GM21423 (cell line): ENCODE measurements around the gene ARHGAP15.

Source experiments
- ATAC-seq: cut with Tn5 transposase; IDR thresholded peaks from one replicate; pipeline ENCODE4 v1.9.1; 2021; ENCODE audit warnings: mild to moderate bottlenecking, moderate library complexity; ENCODE audit not compliant: unreplicated experiment

The ARHGAP15 gene

DNA sequence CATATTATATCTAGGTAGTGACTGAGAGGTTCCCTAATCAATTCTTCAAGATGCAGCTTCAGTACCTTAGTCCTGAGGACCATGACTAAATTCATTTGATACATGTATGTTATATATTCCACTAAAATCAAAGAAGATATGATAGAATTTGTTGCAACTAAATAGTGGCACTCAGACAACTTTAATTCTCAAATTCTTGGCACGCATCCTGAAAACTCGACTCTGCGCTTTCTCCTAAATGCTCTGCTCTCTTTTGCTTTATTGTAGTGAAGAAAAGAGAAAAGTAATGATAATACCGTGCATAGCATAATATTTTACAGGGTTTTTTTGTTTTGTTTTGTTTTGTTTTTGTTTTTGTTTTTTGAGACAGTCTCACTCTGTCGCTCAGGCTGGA is 475.3 kb downstream of the ARHGAP15 start:
- no peak for ATAC-seq

DNA sequence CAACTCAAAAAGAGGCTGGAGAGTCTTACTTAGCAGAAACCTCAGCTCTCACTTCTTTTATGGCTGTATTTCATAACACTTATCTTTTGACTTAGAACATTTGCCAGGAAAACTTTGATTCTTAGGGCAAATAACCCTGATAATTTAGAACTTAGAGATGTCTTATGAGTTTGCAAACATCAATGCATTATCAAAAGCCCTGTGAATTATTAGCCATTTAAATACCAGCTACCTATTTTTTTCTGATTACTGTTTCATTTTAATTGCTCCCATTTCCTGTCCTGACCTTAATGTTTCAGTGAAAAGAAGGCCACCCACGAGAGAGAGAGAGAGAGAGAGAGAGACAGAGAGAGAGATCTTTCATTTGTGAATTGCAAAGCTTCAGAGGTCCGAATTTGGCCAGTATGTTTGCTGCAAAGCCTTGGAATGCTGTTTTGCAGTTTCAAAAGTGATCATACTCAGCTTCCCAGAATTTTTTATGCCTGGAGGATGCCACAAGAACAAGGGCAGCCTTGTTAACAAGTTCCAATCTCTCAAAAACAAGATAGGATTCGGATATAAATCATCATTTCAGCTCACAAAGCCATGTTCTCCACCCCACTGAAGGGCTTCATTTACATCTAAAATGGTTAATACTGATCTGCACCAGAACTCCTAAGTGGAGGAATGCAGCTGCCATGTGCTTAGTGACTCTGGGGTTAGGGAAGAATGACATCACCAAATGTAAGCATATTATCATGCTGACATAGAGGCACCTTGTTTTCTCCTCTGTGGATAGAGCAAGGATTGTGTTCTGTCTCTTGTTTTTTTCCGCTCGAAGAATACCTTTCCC is 478.2 kb downstream of the ARHGAP15 start:
- no peak for ATAC-seq

DNA sequence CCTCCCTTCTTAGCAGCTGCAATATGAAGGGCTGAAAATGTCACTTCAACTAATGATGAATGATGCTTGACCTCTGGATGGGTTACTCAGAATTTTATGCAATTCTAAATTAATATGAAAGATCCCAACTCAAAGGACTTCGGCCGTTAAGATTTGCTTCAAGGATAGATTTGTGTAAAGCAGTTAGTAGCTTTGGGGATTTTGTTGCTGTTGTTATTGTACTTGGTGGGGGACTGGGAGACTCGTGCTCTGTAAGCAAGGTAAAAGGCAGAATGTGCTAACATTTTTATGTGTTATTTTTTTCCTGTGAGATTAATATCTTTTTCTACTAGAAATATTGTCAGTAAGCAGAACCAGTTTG is 478.8 kb downstream of the ARHGAP15 start:
- ATAC-seq = no peak

DNA sequence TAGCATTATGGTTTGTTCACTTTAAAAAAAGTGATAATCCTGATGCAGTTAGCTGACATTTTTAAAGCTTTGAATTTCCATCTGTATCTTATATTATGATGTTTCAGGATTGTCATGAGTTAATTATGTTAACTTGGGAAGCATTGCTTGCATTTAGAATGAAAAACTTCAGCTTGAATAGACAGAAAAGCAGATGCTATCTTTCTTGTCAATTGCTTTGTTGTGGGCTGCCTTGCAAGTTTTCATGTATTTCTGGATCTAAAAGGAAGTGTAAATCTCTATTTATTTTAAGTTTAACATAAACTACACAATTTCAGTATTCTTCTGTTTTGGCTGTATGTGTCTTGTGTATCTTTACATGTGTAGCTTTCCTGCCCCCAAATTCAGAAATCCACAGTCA is 479.5 kb downstream of the ARHGAP15 start:
- ATAC-seq = no peak

DNA sequence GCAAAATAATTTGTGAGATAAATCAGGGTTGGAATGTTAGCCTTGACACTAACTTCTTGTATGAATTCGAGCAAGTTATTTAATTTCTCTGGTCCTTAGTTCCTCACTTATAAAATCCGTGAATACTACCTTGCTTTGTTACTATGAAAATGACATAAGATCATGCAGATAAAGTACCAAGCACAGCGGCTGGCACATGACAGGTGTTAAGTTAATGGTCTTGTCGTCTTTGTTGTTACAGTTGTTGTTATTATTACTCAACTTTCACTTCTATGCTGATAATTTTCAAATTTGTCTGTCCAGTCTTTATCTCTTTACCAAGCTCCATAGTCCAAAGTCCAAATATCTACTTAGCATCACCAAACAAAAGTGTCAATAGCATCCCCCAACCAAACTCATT is 482.1 kb downstream of the ARHGAP15 start:
- no peak for ATAC-seq

DNA sequence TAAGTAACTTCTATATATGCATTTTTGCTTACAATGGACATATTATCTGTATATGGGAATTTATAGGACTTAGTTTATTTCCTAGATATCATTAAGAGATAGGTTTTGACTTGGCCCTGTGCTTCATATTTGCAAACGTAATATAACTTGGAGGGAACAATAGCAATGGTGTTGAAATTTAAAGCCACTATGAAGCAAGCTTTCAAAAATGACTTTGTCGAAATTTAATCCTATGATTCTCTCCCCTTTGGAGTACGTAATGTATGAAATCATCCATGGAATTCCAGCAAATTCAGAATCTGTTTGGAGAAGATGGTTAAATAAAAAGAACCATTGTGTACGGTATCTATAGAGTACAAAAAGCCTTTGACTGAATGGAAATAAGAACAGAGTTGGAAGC is 486.3 kb downstream of the ARHGAP15 start:
- ATAC-seq = no peak

DNA sequence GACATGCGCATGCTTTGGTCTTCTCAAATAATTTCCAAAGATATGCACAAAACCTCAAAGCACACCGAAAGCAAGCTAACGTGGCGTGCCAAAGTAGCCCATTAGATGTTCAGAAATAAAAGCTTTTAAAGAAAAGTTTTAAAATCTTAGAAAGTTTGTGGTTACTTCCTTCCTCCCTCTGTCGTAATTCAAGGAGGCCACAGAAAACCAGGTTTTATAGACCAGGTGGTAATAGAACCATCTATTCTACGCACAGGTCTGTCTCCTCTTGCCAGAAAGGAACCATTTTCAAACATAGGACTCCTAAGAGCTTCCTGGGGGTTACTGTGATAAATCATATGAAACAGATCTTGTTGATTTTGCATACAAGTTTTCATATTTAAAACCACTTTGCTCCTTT is 487.2 kb downstream of the ARHGAP15 start:
- no peak for ATAC-seq

DNA sequence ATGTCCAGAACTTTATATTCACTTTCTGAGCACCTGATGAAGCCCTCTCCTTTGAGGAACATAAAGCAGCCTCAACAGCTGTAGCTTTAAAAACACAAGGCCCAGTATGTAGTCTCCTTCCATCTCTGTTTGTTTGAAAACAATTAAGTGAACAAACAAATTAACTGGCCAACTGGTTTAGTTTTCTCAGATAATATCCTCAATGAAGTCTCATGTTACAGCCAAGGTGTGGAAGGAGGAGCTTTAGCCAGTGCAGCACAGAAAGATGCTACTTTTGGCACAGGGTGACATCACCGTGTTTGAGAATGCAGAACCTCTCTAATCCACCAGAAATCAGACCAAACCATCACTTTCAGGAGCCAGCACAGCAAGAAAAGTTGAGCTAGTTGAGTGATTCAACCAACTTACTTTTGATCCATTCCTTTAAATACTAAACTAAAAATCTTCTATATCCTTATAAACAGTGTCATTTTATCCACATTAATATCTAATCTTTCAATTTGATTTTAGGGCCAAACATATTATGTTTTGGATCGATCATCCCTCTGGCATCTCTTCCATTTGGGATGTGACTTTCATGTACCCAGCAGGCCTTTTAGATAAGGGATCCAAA is 488.7 kb downstream of the ARHGAP15 start:
- no peak for ATAC-seq

DNA sequence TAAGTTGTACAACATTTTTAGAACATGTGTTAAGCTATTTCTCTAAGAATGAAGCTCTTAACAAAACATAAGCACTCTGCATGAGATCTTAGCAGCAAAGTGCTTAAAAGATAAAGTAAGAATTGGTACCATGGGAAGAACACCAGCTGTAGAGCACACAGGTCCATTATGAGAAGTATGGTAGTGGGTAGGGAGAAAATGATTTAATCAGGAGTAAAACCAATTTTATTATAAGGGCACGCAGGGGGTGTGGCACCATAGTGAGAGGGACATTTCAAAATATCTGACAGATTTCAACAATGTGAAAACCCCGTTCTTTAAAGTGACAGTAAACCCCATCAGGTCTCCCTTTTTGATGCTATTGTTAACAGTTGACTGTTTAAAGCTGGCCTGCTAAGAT is 492.9 kb downstream of the ARHGAP15 start:
- ATAC-seq = no peak

DNA sequence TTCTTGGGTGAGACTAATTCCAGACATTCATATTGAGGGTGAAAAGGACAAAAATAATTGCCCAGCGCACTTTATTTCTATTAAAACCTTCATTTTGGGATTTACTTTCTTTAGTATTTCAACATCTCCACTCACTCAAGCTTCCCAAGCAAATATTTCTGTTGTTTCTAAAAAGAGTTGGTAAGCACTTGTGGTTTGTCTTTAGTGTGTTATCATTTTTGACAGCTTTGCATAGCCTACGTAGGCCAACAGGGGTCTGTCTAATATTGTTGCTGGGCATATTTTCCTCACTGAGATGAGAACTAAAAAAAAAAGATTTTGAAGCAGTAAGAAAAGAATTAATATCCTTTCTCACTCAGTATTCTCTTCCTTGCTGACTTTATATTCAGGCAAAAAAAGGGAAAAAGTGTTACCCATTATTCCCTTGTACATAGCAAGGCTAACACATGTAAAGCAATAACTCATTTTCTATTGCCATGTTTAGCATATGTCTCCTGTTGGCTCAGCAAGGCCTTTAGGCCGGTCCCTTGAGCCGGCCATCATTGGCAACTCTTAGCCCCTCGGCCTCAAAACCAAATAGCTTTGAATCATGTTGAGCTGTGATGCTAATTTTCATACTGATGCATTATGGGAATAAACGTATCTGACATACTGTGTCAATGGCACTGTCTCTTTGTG is 494.2 kb downstream of the ARHGAP15 start:
- no peak for ATAC-seq

DNA sequence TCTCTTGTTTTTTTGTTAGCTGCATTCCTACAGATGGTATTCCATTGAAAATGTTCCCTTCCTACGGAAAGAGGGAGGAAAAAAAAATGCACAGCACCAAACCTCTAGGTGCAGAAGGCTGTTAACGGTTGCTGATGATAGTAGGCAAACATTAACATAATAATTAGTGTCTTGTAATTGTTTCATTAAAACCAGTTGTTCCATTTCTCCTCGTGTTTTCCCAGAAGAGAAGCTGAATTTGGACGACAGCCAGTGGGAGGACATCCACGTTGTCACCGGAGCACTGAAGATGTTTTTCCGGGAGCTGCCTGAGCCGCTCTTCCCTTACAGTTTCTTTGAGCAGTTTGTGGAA is 494.7 kb downstream of the ARHGAP15 start:
- no peak for ATAC-seq

DNA sequence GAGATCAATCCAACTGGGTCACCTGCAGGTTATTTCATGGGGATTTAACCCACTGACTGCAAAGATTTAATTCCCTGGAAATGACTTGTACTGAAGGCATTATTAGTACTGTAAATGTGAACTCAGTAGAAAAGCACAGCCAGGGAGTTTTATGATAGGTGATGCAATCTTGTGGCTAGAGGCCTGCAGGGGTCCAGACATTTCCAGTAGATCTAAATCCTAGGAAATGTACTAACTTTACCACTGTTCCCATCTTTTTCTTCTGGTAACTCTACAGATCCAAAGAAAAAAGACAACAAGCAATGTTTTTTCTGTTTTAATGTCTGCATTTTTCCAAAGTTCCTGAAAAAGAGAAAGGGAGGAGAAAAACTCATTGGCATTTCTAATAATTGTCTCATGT is 500.1 kb downstream of the ARHGAP15 start:
- ATAC-seq = no peak

DNA sequence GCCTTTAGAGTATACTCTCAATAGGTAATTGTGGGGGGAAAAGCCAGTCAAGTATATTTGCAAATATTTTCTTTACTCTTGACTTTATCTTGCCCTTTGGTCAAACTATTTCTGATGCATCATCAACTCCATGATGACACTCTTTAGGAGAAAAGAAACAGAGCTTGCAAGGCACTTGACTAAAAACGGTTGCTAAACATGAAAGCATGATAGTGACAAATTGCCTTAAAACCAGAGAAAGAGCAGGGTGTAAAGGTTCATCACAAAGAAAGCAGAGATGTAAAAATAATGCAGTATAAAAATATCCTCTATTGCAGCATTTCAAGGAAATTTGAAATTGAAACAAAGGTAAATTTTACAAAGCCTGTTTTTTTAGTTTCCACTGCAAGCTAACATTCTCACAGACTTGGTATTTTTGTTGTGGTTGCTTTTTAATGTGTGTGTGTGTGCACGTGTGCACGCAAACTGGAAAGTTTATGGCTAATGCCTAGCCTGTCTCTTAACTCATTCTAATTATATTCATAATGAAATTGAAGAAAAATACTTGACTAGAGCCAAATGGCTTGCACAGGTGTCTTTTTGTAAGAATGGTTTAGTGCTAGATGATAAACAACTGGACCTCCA is 503.6 kb downstream of the ARHGAP15 start:
- ATAC-seq = no peak

DNA sequence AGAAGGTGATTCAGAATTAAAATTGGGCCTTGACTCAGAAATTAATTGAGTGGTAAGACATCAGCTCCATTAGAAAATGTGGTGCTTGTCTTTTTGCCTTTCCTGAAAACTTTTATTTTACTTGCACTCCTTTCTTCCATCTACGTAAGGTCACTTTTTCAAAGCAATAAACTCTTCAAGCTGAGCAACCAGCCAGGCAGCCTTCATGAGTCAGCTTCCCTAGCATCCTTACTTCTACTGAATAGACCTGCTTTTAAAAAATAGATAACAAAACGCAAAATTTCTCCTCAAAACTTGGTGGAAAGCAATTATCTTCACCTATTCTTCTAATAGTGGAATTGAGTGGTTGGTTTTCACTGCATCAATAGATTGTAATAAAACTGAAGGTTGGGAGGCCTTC is 504.2 kb downstream of the ARHGAP15 start:
- ATAC-seq = no peak

DNA sequence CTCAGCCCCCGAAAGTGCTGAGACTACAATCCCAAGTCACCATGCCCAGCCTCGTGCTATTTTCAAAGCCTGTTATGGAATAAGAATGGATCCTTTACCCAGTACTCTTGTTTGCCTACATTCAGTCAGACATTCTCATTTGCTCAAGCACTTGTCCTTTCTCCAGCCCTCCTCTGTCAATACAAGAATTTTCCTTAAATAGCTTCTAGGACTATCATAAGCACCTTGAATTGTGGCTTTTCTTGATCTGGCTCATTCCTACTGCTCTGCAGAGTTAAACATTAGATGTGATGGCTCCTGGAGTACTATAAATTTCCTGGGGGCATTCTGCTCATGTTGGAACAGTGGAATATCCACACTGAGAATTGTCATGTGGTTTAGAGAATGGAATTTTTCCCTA is 506.1 kb downstream of the ARHGAP15 start:
- ATAC-seq = no peak

DNA sequence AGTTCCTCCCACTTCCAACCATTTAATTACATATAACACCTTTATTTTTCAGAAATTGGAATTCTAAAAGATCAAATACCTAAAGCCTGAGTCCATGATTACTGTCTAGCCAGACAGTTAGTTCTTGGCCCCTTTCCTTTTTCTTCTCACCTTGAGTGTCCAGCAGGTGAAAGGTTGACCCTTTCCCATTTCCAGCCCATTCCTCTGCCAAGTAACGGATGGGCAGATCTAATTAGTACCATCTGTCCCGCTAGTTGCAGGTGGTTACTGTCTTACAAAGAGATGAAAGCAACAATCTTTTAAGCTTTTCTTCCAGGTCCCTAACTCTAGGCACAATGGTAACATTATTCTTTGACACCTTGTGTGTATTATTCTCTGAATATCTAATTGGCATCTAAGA is 506.7 kb downstream of the ARHGAP15 start:
- no peak for ATAC-seq

DNA sequence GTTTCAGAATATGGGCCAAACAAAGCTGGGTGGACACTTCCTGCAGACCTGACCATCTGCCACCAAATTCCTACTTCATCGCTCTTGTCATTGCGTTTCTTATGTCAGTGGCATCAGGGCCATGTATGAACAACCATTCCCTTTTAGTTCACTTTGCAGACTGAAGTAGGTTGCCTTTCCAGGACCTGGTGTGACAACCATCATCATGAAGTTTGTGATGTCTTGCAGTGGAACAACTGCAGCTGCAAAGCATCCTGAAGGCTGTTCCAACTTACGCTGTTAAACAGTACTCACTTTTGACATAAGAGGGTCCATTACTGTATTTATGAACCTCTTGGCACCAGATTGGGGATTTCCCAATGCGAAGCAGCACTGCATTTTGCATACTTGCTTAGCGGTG is 511.6 kb downstream of the ARHGAP15 start:
- no peak for ATAC-seq

DNA sequence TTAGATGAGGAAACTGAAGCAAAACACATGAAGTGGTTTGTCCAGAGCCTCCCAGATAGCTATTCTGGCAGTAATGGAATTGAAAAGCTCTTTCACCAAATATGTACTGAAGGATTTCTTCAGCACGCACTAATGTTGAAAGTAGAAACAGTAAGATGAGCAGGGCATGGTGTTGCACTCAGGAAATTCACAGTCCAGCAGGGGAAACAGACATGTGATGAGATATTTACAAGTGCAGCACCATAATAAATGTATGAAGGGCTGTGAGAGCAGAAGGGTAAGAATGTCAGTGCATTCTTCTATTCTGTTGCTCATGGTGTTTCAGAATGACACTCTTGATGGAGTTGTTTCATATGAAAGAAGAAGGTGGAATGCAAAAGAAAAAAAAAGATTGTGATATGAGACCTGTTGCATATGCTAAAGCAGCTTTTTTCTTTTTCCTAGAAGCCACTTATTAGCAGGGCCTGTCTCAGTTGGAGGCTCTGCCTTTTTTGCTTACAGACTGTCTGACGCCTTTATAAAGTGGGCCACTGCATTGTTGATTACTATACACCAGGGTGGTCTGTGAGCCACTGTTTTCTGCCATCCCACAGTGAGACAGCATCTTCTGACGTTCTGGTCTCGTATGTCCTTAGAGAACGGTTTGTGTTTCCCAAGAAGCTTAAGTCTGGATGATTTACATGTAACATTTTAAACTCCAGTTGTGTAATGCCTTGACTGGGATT is 516.9 kb downstream of the ARHGAP15 start:
- no peak for ATAC-seq

DNA sequence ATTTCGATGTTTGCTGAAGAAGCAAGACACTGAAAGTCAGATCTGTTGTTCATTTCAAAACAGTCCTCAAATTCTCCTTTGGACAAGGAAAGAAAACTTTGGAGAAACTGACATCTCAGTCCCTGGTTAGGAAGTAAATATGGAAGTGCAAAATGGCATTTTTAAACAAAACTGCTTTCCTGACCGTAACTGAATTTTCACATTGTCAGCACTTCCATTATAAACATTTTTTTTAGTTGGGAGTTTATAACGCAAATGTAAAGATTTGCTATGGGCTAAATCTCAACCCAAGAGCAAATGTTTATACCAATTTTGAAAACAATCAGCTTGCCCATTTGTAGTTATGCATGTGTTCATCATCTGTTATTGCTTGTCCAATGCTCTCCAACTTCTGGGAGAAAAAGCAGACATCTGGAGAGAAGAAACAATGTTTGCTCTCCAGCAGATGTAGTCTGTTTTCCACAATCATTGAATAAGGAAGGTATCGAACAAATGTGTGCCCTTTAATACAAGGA is 520.1 kb downstream of the ARHGAP15 start:
- no peak for ATAC-seq

DNA sequence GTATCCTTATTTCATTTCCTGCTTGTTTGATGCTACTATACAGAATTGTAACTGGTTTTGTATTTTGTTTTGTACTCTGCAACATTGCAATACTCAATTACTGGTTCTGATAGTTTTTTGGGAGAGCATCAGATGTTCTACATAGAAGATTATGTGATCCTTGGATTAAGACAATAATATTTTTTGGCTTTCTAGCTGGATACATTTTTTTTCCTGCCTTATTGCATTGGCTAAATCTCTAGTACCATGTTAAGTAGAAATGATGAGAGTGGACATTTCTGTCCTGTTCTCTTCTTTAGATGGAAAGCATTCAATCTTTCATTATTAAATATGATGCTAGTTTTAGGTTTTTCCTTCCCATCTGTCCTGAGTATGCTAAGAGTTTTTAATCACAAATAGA is 523.5 kb downstream of the ARHGAP15 start:
- ATAC-seq = no peak

DNA sequence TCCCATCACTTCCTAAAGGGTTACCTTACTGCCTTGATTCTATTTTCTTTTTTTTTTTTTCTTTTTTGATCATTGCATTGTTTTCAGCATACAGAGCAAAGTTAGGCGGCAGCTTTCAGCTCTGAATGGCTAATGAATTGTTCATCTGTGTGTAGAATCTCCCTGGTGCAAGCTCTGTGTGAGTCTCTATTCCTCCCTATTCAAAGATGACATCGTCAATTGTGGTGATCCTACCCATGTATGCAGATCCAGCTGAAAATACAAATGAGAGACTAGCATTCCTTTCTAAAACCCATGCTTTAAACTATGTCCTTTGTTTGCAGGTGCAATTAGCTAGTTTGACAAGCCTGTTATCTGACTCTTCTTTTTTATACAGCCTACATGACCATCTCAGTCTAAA is 539.0 kb downstream of the ARHGAP15 start:
- no peak for ATAC-seq
